A673 (cell line): Measurements from ENCODE around the gene USP1.

Source experiments
- CTCF ChIP-seq: fragments of 300-800, 200-600 bp; sonication (generic); conservative IDR thresholded peaks from 2 replicates; pipeline ENCODE4 v1.5.1; 2017; ENCODE audit warnings: low read depth, mild to moderate bottlenecking, antibody characterized with exemption, low read length, moderate library complexity, mixed read lengths
- EZH2 ChIP-seq: fragments of 200-600 bp; sonication (generic); IDR thresholded peaks from 2 replicates; pipeline ENCODE4 v1.6.1; 2017; ENCODE audit warnings: borderline replicate concordance, low read depth, mild to moderate bottlenecking, mixed read lengths, antibody characterized with exemption, low read length; ENCODE audit not compliant: poor library complexity, severe bottlenecking

GRCh38 chr1:62401034-62401760 is 35.7 kb upstream of the USP1 start:
- no peak for TF ChIP-seq CTCF
- no peak for TF ChIP-seq EZH2
